Placental epithelial cell (primary cell): Measurements from ENCODE around the gene RAPGEF6. TPM values are rescaled to one million over a fixed set of nuclear protein-coding genes. Genes with fewer than 3 reads are reported as not detected.

Experiments used
- small RNA-seq: library from RNA; depleted of rRNA; stranded (forward); fragments of <200 nt; gene quantifications from one replicate; pipeline ENCODE3, GENCODE V24; 2012
- total RNA-seq: library from RNA; depleted of rRNA; stranded (reverse); fragments of >200 nt; gene quantifications from 2 replicates; pipeline ENCODE4 v1.2.3, GENCODE V29; 2012

RAPGEF6 gene
- total RNA-seq = 11.0 and 15.3 TPM in 2 replicates

DNA sequence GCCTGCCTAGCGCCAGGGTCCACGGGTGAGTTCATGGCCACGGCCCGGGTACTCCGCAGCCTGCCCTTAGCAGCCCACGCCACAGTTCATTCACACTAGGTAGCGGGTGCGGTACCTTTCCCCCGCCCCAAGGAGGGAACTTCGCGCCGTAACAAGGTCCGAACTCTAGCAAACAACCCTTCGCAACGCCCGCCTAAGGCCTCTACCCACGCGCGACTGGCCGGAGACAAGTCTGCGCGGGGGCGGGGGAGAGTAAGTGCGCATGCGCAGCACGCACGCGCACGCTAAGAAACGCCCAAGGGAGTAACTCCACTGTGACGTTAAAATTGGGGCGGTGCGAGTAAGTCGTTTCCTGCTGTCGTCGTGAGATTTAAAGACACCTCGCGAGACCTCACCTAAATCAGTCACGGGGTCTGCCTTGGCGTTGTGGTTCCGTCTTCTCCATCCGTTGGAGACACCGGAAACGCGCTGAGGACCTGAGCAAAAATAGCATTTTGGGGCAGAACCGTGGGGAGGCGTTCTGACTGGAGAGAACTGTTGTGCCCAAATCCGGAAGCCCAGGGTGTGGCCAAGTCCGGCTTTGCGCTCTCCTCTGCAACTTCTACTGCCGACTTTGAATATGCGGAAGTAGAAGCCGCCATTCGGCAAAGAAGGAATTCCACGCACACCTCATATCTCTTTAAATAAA lies at the start of gene RAPGEF6:
RAPGEF6 (minus strand) TSS at position 234 of the 688 bp plus-strand sequence; CDS start at position 35, 199 bp downstream.

Small RNA genes lying within 50 kb of the gene (small RNA-seq; reads per million reads assigned to genes)
- gene RF02271 = not detected

Other genes starting within 250 kb of the RAPGEF6 start
- gene FNIP1, start 161.8 kb upstream of the RAPGEF6 start, total RNA-seq = 43.2 and 49.3 TPM in 2 replicates